GM19239 (cell line): Measurements from ENCODE around the gene AGBL3.

Experiments used
- DNase-seq: peaks from one replicate; pipeline ENCODE4 v3.0.0; 2011; ENCODE audit warnings: low spot score; ENCODE audit not compliant: insufficient read length
- FAIRE-seq: peaks from 2 replicates; lab custom pipeline; 2011; peaks lifted over from hg19 to GRCh38; lab: Jason Lieb, UNC

Gene AGBL3

GRCh38 chr7:135128931-135129330 lies 142.6 kb downstream of the AGBL3 start:
- DNase-seq (no peak), FAIRE-seq (no peak)

- no peak for DNase-seq
- peak; percentile 49 for FAIRE-seq
Measured at GRCh38 chr7:135129579-135129978, 143.3 kb downstream of the AGBL3 start.

- no peak for DNase-seq
- no peak for FAIRE-seq
Measured at GRCh38 chr7:135143885-135144668, 157.8 kb downstream of the AGBL3 start.

- FAIRE-seq (peak; percentile 80), DNase-seq (no peak)
Measured at GRCh38 chr7:135147341-135147898, 161.1 kb downstream of the AGBL3 start.

GRCh38 chr7:135147899-135148721 lies 161.8 kb downstream of the AGBL3 start, which contains the start of gene TMEM140:
Gene TMEM140, plus strand, starts transcription at chr7:135148072. Its CDS starts 16,370 bp downstream, at chr7:135164442.
- DNase-seq (no peak), FAIRE-seq (peak; percentile 98)

GRCh38 chr7:135150072-135150782 lies 163.9 kb downstream of the AGBL3 start:
- DNase-seq (no peak), FAIRE-seq (peak; percentile 33)

- peak; percentile 26 for FAIRE-seq
Measured at GRCh38 chr7:135151132-135151531, 164.8 kb downstream of the AGBL3 start.

GRCh38 chr7:135151533-135151932 lies 165.2 kb downstream of the AGBL3 start:
- FAIRE-seq = peak; percentile 86

More at GRCh38 chr7:135151132-135151531, 164.8 kb downstream of the AGBL3 start:
- DNase-seq = no peak

GRCh38 chr7:135152442-135152841 lies 166.1 kb downstream of the AGBL3 start:
- no peak for FAIRE-seq
- no peak for DNase-seq

More at GRCh38 chr7:135151533-135151932, 165.2 kb downstream of the AGBL3 start:
- no peak for DNase-seq

- no peak for DNase-seq
- no peak for FAIRE-seq
Measured at GRCh38 chr7:135154734-135155133, 168.4 kb downstream of the AGBL3 start.

GRCh38 chr7:135156290-135156689 lies 170.0 kb downstream of the AGBL3 start:
- DNase-seq (no peak), FAIRE-seq (no peak)

GRCh38 chr7:135158141-135158655 lies 171.9 kb downstream of the AGBL3 start:
- FAIRE-seq (no peak), DNase-seq (no peak)

GRCh38 chr7:135158874-135159273 lies 172.6 kb downstream of the AGBL3 start:
- no peak for DNase-seq
- no peak for FAIRE-seq

GRCh38 chr7:135159359-135160085 lies 173.2 kb downstream of the AGBL3 start:
- FAIRE-seq (peak; percentile 14), DNase-seq (no peak)

- FAIRE-seq (peak; percentile 90), DNase-seq (no peak)
Measured at GRCh38 chr7:135160098-135160857, 174.0 kb downstream of the AGBL3 start.

- DNase-seq (no peak), FAIRE-seq (peak; percentile 79)
Measured at GRCh38 chr7:135160858-135161653, 174.7 kb downstream of the AGBL3 start.

GRCh38 chr7:135161669-135162068 lies 175.4 kb downstream of the AGBL3 start:
- FAIRE-seq (no peak), DNase-seq (no peak)
